ENCODE results near the gene SLC22A17. TPM values are rescaled to one million over a fixed set of nuclear protein-coding genes. Genes with fewer than 3 reads are reported as not detected.

The SLC22A17 gene
- total and polyA plus RNA-seq, 2 of the 8 experiments (the other 6 are each of a cell fraction or from before 2014, with no cell fraction given), result 43.0 to 49.0 TPM

DNA sequence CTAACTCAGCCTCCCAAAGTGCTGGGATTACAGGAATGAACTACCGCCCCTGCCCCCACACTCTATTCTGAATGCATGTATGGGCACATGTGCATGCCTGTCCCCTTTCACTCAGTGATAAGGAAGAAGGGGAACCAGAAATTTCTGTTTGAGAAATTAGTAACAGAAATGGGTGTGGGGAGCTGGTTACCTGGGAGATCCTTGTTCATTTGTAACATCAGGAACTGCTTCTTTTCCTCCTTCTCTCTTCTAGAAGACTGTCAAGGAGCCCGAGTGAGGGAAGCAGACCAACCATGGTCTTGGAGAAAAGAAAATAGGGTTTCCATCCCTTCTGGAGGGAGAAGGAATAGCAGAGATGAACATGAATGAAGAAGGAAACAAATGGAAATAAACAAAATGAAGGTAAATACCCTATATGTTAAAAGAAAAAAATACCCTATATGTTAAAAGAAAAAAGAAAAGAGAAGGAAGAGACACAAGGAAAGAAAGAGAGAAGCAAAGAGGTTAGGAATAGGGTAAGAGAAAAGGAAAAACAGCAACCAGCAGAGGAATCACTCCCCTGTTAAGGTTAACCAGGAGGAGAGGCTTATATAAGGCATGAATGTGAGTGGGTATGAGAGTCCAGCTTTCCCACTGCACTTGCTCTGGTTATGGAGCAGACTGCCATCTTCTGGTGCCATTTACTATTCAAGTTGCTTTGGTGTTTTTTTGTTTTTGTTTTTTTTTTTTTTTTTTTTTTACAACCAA is 53.3 kb downstream of the SLC22A17 start (continued):
- TF ChIP-seq, protein P1, sequence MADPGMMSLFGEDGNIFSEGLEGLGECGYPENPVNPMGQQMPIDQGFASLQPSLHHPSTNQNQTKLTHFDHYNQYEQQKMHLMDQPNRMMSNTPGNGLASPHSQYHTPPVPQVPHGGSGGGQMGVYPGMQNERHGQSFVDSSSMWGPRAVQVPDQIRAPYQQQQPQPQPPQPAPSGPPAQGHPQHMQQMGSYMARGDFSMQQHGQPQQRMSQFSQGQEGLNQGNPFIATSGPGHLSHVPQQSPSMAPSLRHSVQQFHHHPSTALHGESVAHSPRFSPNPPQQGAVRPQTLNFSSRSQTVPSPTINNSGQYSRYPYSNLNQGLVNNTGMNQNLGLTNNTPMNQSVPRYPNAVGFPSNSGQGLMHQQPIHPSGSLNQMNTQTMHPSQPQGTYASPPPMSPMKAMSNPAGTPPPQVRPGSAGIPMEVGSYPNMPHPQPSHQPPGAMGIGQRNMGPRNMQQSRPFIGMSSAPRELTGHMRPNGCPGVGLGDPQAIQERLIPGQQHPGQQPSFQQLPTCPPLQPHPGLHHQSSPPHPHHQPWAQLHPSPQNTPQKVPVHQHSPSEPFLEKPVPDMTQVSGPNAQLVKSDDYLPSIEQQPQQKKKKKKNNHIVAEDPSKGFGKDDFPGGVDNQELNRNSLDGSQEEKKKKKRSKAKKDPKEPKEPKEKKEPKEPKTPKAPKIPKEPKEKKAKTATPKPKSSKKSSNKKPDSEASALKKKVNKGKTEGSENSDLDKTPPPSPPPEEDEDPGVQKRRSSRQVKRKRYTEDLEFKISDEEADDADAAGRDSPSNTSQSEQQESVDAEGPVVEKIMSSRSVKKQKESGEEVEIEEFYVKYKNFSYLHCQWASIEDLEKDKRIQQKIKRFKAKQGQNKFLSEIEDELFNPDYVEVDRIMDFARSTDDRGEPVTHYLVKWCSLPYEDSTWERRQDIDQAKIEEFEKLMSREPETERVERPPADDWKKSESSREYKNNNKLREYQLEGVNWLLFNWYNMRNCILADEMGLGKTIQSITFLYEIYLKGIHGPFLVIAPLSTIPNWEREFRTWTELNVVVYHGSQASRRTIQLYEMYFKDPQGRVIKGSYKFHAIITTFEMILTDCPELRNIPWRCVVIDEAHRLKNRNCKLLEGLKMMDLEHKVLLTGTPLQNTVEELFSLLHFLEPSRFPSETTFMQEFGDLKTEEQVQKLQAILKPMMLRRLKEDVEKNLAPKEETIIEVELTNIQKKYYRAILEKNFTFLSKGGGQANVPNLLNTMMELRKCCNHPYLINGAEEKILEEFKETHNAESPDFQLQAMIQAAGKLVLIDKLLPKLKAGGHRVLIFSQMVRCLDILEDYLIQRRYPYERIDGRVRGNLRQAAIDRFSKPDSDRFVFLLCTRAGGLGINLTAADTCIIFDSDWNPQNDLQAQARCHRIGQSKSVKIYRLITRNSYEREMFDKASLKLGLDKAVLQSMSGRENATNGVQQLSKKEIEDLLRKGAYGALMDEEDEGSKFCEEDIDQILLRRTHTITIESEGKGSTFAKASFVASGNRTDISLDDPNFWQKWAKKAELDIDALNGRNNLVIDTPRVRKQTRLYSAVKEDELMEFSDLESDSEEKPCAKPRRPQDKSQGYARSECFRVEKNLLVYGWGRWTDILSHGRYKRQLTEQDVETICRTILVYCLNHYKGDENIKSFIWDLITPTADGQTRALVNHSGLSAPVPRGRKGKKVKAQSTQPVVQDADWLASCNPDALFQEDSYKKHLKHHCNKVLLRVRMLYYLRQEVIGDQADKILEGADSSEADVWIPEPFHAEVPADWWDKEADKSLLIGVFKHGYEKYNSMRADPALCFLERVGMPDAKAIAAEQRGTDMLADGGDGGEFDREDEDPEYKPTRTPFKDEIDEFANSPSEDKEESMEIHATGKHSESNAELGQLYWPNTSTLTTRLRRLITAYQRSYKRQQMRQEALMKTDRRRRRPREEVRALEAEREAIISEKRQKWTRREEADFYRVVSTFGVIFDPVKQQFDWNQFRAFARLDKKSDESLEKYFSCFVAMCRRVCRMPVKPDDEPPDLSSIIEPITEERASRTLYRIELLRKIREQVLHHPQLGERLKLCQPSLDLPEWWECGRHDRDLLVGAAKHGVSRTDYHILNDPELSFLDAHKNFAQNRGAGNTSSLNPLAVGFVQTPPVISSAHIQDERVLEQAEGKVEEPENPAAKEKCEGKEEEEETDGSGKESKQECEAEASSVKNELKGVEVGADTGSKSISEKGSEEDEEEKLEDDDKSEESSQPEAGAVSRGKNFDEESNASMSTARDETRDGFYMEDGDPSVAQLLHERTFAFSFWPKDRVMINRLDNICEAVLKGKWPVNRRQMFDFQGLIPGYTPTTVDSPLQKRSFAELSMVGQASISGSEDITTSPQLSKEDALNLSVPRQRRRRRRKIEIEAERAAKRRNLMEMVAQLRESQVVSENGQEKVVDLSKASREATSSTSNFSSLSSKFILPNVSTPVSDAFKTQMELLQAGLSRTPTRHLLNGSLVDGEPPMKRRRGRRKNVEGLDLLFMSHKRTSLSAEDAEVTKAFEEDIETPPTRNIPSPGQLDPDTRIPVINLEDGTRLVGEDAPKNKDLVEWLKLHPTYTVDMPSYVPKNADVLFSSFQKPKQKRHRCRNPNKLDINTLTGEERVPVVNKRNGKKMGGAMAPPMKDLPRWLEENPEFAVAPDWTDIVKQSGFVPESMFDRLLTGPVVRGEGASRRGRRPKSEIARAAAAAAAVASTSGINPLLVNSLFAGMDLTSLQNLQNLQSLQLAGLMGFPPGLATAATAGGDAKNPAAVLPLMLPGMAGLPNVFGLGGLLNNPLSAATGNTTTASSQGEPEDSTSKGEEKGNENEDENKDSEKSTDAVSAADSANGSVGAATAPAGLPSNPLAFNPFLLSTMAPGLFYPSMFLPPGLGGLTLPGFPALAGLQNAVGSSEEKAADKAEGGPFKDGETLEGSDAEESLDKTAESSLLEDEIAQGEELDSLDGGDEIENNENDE (IDR thresholded peaks at IDR 0.05; ENCODE audit: insufficient replicate concordance, low read length), result no peak

All from H1 (cell line).